Stimulated activated CD8-positive, alpha-beta memory T cell treated with anti-CD3 and anti-CD28 coated beads, Interleukin-12 subunit alpha, Interleukin-12 subunit beta, amount 100 ng/mL, for 24 hours (primary cell): Measurements from ENCODE around the gene SCMH1.
"Not testable (repeated sequence)": the region's sequence is repeated elsewhere in the genome, so short reads cannot be mapped to it uniquely, and the experiment has no call there.

ENCODE experiments used
- DNase-seq: peaks from one replicate; pipeline ENCODE4 v3.0.0-alpha.2; 2020; ENCODE audit errors: extremely low read depth

The SCMH1 gene

DNA sequence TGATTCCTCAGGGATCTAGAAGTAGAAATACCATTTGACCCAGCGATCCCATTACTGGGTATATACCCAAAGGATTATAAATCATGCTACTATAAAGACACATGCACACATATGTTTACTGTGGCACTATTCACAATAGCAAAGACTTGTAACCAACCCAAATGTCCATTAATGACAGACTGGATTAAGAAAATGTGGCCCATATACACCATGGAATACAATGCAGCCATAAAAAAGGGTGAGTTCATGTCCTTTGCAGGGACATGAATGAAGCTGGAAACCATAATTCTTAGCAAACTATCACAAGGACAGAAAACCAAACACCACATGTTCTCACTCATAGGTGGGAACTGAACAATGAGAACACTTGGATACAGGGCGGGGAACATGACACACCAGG, 30.5 kb downstream of the SCMH1 start:
- not testable (repeated sequence) for DNase-seq

DNA sequence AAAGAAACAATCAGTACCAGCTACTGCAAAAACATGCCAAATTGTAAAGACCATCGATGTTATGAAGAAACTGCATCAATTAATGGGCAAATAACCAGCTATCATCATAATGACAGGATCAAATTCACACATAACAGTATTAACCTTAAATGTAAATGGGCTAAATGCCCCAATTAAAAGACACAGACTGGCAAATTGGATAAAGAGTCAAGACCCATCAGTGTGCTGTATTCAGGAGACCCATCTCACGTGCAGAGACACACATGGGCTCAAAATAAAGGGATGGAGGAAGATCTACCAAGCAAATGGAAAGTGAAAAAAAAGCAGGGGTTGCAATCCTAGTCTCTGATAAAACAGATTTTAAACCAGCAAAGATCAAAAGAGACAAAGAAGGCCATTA, 35.1 kb downstream of the SCMH1 start:
- DNase-seq = not testable (repeated sequence)

DNA sequence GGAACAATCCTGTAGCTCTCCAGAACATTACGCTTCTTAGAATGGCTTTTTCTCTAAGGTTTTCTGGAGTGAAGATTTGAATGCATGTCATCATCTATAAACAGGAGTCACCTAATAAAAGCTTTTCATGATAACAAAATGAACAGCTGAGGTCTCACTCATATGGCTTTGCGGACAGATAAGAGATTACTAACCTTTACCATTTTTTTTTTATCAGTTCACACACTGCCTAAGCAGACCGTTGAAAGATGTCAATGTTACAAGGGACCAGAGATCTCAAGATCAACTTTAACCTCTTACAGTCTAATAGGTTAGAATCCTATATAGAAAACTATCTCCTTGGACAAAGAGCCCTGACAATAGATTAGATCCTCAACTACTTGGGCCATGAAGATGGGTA, 41.4 kb downstream of the SCMH1 start:
- no peak for DNase-seq

DNA sequence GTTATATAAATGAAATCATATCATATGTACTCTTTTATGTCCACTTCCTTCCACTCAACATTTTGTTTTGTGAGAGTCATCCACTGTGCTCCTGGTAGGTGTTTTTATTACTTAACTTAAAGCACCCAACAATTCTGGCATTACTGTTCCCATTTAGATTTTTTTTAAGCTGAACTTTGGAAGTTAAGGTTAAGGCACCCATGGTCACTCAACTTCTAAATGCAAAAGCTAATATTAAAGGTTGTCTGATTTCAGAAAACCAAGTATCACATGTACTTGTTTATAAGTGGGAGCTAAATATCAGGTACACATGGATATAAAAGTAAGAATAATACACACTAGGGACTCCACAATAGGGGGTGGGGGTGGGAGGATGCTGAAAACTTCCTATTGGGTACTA, 42.7 kb downstream of the SCMH1 start:
- no peak for DNase-seq

DNA sequence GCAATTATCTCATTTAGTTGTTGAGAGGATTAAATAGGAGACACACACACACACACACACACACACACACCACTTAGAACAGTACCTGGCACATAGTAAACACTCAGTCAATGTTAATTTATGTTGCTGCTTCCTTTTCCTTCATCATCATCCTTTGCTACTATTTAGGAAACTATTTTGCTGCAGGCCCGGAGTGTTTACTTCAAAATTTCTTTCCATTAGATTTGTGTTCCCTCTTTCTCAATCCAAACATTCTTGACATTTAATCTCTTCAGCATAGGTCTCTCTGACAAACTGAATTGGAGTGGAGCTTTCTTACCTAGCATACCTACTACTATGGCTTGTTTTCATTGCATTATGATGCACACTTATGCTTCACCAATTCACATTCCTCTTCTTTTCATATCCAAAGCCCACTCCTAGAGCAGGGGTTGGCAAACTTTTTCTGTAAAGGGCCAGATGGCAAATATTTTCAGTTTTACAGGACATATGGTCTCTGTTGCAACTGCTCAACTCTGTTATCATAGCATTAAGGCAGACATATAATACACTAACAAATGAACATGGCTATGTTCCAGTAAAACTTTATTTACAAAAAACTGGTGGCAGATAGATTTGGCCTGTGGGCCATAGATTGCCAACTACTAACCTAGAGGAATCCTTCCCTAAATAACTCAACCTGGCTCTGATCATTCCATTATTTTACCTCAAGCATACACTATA, 49.5 kb downstream of the SCMH1 start:
- no peak for DNase-seq

DNA sequence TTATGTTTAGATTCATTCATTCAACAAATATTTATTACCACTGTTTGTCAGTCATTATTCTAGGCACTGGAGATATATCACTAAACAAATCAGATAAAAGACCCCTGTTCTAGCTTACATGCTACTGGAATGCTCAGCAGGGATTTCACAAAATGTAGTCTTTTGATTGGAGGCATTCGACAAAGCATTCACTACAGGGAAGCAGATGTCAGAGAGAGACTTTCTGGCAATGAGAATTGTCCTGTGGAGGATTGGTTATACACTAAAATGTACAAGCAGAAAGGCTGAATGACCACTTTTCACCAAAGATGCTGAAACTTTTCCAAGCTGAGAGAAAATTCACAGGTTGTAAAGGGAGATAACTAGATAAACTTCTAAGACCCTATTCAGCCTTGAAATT, 57.7 kb downstream of the SCMH1 start:
- no peak for DNase-seq

DNA sequence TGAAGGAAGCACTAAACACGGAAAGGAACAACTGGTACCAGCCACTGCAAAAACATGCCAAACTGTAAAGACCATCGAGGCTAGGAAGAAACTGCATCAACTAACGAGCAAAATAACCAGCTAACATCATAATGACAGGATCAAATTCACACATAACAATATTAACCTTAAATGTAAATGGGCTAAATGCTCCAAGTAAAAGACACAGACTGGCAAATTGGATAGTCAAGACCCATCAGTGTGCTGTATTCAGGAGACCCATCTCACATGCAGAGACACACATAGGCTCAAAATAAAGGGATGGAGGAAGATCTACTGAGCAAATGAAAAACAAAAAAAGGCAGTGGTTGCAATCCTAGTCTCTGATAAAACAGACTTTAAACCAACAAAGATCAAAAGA, 63.9 kb downstream of the SCMH1 start:
- not testable (repeated sequence) for DNase-seq

DNA sequence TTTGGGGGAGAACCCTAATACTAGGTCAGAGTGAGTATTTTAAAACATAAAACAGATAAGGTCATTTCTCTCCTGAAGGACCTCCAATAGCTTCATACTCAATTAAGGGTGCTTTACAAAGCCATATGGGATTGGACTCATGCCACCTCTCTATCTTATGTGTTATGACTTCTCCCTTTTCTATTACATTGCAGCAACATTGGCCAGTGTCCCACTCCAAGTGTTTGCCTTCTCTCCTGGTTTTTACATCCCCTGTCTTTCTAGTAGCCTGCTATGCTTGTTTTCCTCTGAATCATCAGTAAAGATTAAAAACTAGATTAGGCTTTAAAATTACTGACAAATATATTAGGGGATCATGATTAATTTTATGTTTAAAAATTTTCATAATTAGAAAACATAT, 66.6 kb downstream of the SCMH1 start:
- DNase-seq = no peak

DNA sequence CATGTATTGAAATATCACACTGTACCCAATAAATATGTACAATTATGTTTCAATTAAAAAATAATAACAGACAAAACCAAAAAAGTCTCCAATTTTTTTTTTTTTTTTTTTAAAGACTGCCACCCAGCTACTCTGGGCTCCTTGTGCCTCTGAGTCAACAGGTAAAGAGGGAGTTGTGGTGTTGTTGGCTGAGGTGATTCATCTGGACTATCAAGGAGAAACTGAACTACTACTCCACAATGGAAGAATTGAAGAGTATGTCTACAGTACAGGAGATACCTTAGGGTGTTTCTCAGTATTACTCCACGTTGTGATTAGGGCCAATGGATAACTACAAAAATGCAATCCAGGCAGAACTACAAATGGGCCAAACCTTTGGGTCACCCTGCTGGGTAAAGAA, 67.9 kb downstream of the SCMH1 start:
- DNase-seq = no peak

DNA sequence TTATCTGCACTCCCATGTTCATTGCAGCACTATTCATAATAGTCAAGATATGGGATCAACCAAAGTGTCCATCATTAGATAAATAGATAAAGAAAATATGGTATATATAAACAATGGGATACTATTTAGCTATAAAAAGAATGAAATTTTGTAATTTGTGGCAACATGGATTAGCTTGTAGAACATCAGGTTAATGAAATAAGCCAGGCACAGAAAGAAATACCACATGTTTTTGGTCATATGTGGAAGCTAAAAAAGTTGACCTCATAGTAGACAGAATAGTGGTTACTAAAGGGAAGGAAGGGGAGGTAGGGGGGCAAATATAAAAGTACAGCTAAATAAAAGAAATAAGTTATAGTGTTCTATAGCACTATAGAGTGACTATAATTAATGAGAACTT, 68.5 kb downstream of the SCMH1 start:
- DNase-seq = no peak

DNA sequence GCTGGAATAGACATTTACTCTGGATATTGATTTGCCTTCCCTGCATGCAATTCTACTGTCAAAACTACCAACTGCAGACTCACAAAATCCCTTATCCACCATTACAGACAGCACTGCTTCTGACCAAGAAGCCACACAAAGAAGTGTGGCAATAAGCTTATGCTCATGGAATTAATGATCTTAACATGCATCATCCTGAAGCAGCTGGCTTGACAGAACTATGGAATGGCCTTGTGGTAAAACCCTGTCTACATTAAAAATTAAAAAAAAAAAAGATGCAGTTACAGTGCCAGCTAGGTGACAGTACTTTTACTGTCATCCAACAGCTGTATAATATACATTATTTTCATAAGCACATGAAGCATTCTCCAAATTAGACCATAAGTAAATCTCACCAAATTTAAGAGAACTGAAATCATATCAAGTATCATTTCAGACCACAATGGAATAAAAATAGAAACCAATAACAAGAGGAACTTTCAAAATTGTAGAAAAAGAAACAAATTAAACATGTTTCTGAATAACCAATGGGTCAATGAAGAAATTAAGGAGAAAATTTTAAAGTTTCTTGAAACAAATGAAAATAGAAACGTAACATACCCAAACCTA, 70.7 kb downstream of the SCMH1 start:
- no peak for DNase-seq

DNA sequence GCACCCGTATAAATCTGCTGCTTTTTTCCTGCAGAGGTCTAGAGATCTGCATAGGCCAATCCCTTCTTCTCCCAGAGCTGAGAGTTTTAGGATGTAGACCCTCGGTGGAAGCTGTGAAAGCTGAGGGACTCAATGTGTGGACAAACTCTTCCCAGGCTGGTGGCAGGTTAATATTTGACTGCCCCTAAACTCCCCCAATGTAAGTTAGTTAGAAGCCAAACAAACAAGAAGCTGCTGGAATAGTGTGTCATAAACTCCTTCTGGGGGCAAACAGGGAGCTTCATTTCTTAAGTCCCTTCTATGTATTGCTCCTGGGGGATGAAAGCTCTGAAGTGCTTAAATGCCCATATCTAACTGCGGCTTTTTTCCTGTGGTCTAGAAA, 72.3 kb downstream of the SCMH1 start:
- DNase-seq = no peak

DNA sequence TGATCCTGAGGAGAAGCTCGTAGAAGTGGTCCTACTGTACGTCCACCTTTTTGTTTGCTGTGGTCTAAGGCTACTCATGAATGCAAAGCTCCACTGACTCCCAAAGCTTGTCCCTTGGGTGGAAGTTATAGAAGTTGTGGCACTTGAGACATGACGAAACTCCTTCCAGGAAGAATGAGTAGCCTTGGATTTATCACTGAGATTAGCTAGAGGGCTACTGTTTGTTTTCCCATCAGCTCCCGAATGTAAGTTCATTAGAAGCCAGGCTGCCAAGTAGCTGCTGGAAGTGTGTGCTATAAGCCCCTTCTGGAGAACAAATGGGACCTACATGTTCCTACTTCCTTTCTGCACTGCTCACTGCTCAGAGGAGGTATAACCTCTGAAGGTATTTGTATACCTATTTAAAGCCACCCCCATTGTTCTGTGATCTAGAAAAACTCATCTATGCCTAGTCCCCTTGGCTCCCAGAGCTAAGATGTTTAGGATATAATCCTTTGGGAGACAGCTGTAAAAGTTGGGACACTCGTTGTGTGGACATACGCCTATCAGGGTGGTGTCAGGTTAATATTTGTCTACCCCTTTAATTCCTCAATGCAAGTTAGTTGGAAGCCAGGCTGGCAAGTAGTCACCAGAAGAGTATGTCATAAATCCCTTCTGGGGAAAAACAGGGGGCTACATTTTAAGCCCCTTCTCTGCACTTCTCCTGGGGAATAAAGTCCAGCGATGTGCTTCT, 72.9 kb downstream of the SCMH1 start:
- DNase-seq = no peak

DNA sequence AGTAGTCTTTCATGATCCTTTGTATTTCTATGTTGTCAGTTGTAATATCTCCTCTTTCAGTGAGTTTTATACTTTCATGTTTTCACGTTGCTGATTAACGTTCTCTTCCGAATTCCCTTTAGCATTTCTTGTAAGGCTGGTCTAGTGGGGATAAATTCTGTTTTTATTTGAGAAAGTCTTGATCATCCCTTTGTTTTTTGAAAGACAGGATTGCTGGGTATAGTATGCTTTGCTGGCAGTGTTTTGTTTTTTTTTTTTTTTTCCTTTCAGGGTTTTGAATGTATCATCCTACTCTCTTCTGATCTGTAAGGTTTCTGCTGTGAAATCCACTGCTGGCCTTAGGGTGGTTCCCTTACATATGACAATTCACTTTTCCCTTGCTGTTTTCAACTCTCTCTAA, 74.4 kb downstream of the SCMH1 start:
- DNase-seq = no peak

DNA sequence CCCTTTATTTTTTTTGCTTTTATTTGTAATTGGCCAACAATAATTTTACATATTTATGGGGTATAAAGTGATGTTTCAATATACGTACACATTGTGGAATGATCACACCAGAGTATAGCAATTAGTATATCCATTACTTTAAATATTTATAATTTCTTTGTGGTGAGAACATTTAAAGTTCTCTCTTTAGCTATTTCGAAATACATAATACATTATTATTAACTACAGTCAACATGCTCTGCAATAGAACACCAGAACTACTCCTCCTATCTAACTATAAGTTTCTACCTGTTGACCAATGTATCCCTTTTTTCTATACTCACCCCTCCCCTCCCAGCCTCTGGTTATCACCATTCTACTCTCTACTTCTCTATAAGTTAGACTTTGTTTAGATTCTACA, 77.4 kb downstream of the SCMH1 start:
- no peak for DNase-seq

DNA sequence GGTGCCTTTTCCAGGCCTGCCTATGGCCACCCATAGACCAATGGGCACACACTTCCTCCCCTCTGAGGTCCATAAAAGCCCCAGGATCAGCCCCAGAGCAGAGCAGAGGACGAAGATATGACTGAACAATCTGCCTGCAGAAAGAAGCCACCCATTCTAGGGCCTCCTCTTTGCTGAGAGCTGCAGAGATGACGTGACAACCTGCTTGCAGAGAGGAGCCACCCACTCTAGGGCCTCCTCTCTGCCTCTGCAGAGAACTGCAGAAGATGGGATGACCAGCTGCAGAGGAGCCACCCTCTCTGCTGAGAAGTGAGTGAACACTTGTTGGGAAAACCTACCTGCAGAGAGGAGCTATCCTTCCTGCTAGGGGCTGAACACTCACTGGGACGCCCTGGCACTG, 79.7 kb downstream of the SCMH1 start:
- DNase-seq = no peak

DNA sequence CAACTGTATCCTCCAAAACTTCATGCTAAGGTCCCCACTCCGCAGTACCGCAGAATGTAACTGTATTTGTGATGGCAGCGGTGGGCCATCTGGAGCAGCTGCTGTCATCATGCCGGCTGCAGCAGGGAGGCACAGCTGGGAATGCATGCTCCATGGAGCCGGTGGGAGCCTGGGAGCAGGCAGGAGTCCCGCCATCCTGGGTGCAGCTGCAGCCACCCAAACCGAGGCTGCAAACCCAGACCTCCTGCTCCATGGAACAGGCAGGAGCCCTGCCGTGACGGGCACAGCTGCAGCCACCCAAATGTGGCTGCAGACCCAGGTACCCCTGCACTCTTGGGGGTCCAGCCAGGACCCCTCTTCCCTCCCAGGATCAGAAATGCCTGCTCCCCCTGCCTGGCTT, 80.3 kb downstream of the SCMH1 start:
- DNase-seq = no peak

DNA sequence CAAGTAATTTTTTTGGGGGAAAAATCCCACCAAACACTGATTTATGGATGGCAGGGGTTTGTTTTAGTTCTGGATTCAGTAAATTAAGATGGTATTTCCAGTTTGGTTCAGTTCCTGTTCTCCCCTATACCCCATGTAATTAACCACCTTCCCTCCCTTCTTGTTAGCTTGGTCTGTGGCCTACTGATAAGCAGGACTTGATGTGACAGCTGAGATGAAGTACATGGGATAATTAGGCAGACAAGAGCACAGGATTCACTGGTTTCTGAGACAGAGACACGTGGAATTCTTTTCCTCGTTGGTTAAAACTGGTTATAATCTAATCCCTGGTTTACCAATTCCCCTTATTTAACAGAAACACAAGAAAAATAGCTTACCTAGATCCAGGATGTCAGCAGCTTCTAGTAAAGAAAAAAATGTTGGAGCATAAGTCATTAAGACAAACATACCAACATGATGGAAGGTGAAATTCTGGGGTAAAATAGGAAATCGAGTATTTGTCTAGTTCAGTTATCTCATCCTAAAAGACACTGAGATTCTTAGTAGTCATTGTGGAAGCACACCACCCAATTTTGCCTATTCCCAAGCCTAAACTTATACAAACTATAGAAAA, 81.5 kb downstream of the SCMH1 start:
- DNase-seq = no peak

DNA sequence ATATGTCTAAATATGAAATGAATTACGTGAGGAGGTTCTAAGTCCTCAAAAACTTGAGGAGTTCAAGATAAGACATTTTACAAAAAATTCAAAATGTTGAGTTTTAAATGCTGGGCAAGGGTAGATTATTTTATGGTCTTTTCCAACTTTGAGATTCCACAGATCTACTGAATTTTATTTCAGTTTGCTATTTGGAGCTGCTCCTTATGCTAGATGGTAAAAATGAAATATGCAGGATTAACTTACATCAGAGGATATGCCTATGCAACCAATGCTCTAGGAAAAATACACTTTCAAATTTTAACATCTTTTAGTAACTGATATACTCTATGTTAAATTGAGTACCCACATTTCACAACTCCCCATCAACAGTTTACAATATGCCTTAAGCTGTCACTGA, 83.1 kb downstream of the SCMH1 start:
- no peak for DNase-seq

DNA sequence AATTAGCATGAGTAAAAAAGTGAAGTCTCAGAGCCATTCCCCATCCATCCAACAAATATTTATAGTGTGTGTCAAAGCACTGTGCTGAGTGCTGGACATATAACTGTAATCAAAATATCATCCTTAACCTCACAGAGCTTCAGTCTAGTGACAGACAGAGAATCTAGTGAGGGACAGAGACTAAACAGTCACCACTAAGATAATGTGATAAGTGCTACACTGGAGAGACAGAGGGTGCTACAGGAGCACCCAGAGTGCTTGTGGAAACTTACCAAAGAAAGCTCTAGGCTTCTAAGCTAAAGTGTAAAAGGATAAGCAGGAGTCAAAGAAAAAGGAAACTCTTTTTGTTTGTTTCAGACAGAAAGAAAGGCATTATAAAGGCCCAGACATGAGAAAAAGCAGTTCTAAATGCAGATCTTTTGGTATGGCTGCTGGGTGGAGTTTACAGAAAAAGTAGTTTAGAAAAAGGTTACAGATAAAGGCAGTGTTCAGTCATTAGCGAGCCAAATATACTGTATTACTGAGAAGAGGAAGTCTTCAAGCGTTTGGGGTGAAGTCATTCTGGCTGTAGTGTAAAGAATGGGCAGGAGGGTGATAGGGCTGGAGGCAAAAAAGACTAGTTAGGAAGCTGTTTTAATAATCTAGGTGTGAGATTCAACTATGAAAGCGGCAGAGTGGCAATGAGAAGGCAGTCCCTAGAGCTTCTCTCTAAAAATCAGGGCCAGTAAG, 83.8 kb downstream of the SCMH1 start:
- DNase-seq = no peak

DNA sequence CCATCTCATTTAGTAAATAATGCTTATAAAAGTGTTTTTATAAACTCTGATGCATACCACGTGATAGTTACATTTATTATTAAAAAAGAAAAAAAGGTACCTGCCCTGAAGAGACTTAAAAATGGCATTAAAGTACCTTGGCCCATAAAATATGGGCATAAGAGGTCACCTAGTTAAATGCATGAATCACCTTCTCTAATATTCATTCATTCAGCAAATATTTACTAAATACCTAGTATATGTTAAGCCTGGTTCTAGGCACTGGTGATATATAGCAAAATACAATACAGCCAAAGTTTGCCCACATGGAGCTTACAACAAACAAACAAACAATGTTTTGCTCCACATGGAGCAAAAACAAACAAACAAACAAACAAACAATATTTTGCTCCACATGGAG, 87.0 kb downstream of the SCMH1 start:
- DNase-seq = no peak

DNA sequence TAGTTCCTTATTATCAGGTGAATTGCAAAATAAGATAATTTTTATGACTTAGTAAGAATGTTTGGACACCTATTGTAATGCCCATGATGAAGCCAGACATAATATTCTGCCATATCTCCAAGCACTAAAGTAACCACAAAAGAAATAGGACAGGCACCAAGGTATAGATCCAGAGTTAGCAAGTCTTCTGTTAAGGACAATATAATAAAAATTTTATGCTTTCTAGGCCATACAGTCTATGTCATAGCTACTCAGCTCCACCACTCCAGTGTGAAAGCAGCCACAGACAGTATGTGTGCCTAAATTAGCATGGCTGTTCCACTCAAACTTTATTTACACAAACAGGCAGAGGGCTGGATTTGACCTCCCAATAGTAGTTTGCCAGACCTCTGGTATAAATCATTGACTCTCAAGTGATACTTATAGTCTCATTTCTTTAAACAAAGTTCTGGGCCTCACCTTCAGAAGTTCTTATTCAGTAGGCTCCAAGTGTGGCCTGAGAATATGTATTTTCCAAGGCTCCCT, 88.3 kb downstream of the SCMH1 start:
- no peak for DNase-seq
